GM19455 (cell line): Measurements from ENCODE around the gene SYTL4.
"Not testable (repeated sequence)": the region's sequence is repeated elsewhere in the genome, so short reads cannot be mapped to it uniquely, and the experiment has no call there.

Experiments used
- ATAC-seq: cut with Tn5 transposase; IDR thresholded peaks from one replicate; pipeline ENCODE4 v1.9.1; 2021; ENCODE audit not compliant: unreplicated experiment

SYTL4 gene

GRCh38 chrX:100731441-100732281 lies at the start of gene SYTL4:
TSS of gene SYTL4 (minus strand) at chrX:100732121. CDS start at chrX:100702037, 30,084 bp downstream.
- ATAC-seq = no peak

DNA sequence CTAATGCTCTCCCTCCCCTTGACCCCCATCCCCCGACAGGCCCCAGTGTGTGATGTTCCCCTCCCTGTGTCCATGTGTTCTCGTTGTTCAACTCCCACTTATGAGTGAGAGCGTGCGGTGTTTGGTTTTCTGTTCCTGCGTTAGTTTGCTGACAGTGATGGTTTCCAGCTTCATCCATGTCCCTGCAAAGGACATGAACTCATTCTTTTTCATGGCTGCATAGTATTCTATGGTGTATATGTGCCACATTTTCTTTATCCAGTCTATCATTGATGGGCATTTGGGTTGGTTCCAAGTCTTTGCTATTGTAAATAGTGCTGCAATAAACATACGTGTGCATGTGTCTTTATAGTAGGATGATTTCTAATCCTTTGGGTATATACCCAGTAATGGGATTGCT lies 37.5 kb upstream of the SYTL4 start:
- not testable (repeated sequence) for ATAC-seq

DNA sequence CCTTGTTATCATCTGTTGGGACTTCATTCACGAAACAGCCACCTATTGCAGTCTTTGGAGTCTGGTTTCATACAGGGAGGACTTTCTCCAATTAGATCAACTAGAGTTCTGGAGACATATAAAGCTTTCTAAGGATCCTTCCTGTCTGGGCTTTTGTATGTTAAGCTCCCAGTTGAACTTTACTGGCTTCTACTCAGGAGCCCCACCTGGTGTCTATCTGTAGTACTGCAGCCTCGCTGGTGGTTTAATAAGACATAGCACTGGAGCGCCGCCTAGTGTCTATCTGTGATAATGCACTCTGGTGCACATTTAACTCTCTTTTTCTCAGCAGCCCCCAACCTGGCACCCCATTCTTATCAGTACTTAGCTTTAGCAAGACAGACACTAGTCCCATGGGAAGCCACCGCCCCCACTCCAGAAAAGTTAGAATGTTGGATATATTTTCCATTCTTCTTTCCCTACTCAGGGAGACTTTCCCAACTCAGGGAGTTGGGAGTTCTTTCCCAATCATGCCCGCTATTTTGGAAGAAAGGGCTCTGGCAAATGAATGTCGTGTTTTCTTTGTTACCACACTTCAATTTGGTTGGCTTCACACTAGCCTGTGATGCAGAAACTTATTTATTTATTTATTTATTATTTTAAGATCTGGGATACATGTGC lies 36.9 kb upstream of the SYTL4 start:
- no peak for ATAC-seq

- no peak for ATAC-seq
Observed at GRCh38 chrX:100750883-100751282, 19.0 kb upstream of the SYTL4 start.

DNA sequence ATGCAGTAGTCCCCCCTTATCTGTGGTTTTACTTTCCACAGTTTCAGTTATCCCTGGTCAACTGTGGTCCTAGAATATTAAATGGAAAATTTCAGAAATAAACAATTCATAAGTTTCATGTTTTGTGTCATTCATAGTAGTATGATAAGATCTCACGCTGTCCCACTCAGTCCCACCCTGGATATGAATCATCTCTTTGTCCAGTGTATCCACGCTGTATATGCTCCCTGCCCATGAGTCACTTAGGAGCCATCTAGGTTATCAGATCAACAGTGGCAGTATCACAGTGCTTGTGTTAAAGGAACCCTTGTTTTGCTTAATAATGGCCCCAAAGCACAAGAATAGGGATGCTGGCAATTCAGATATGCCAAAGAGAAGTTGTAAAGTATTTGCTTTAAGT lies 16.2 kb upstream of the SYTL4 start:
- no peak for ATAC-seq

- no peak for ATAC-seq
Observed at GRCh38 chrX:100747703-100748102, 15.8 kb upstream of the SYTL4 start.

- no peak for ATAC-seq
Observed at GRCh38 chrX:100747090-100747489, 15.2 kb upstream of the SYTL4 start.

DNA sequence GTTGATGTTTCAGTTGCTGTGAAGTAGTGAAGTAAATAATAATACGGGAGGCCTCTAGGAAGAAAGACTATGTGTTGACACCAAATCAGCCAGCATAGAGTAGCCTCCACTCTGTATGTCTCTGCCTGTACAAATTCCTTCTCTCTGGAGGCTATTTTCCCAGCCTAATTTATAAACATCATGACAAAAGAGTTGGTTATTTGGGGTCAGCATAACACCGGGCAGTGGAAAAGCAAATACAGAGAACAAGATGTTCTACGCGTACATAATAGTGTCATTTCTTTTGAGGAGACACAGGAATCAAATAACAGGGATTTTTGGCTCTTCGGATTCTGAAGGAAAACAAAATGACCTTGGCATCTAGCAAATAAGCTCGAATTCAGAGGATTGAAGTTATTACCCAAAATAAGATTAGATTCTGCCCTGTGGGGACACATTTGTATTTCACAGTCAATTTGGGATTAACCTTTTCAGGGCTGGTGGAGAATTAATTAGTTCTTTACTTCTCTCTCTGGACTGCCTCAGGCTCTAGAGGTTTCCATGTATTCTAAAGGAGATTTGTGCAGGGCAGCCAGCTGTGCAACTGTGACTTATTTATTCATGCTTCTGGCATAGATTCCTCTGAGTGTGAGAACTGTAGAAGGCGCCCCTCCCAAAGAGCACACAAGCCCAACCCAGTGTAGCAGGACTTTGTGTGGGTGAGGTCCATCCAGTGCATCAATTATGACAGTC lies 14.1 kb upstream of the SYTL4 start:
- no peak for ATAC-seq

GRCh38 chrX:100745205-100745604 lies 13.3 kb upstream of the SYTL4 start:
- no peak for ATAC-seq

GRCh38 chrX:100743009-100743607 lies 11.2 kb upstream of the SYTL4 start:
- ATAC-seq = no peak

GRCh38 chrX:100724006-100724405 lies 7.9 kb downstream of the SYTL4 start:
- ATAC-seq = not testable (repeated sequence)

- ATAC-seq = no peak
Observed at GRCh38 chrX:100721328-100721727, 10.6 kb downstream of the SYTL4 start.

- no peak for ATAC-seq
Observed at GRCh38 chrX:100720301-100720700, 11.6 kb downstream of the SYTL4 start.

DNA sequence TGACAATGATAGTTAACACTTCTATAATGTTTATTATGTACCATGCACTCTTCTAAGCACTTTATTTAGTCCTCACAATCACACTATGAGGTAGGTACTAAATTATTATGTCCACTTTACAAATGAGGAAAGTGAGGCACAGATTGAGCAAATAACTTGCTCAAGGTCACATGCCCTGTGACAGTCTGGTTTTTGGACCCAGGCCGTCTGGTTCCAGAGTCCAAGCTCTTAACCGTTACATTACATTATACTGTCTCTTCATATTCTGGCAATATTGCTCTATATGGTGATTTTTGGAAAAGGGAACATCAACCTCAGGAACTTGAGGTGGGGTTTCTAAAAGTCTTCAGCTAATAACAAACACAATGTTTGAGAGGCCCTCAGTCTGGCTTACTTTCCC lies 12.8 kb downstream of the SYTL4 start:
- no peak for ATAC-seq

GRCh38 chrX:100717363-100717762 lies 14.6 kb downstream of the SYTL4 start:
- no peak for ATAC-seq

DNA sequence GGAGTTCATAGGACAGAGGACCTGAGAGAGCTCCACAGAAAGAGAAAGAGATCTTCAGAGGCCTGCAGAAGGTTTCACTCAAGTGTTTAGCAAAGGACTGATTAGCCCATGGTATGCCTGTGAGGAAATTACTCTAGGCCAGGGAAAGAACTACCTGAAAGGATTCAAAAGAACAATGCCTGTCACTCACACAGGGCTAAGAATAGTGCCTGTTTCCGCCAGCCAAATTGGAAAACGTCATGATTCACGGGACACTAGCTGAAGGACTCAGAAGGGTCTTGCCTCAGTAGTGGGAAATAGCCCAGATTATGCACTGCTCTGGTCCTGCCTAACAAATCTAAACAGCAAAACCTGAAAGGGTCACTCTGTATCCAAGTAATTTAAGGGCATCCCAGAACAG lies 21.1 kb downstream of the SYTL4 start:
- ATAC-seq = no peak

DNA sequence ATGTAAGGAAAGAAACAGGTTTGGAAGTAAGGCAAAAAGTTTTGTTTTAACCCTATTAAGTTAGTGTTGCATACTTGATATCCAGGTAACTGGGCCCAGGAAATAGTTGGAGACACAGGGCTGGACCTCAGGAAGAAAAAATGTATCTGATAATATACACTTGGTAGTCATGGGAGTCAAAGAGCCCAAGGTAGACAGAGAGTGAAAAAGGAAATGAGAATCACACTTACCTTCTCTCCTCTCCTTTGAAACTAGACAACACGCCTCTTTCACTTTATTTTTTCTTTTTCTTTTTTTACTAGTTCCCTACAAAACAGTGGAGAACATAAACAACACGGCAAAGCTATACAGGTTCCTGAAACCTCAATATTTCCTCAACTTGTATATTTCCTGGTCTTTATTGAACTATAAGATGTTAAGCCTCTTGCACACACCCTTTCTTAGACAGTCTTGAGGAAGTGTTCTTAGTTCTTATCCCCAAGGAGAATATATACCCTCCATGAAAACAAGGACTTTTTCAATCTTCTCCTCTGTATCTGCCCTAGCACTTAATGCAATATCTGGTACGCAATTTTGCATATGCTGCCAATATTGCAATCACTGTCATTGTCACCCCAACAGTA lies 27.2 kb downstream of the SYTL4 start:
- ATAC-seq = no peak

GRCh38 chrX:100700809-100701208 lies 31.1 kb downstream of the SYTL4 start:
- no peak for ATAC-seq

GRCh38 chrX:100698551-100698950 lies 33.4 kb downstream of the SYTL4 start:
- ATAC-seq = no peak

- no peak for ATAC-seq
Observed at GRCh38 chrX:100696699-100697351, 35.1 kb downstream of the SYTL4 start.
